Measurements from ENCODE around the gene DNMT3L.
"Not testable (repeated sequence)": the region's sequence is repeated elsewhere in the genome, so short reads cannot be mapped to it uniquely, and the experiment has no call there.

Gene DNMT3L

DNA sequence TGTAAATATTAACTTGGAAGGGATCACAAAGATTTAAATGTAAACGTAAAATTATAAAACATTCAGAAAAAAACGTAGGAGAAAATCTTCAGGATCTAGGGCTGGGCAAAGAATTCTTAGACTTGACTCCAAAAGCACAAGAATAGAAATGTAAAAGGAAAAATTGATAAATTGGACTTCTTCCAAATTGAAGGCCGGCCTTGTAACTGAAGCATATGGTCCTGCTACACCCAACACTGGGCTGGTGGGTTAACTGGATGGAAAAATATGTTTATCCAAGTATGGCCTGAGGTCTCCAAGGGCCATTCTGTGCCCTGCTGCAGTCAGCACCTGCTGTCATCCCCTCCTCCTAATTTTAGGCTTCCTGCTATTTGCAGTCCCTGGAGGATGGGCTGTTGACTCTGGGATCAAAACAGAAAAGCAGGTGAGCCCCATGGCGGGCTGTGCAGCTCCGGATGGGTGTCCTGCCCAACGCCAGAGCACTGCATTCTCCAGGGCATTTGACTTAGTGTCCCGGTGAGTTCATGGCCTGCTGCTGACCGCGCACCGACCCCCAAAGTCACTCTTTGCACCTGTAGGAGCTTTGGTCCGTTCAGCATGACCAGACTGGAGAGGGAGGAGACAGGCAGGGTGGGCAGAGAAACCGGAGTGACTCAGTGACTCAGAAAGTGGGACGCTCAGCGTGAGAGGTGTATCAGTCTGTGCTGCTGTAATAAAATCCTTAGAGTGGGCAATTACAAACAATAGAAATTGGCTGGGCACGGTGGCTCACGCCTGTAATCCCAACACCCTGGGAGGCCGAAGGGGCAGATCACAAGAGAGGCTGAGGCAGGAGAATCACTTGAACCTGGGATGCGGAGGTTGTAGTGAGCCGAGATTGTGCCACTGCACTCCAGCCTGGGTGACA, 17.9 kb upstream of the DNMT3L start:
- DNase-seq (ENCODE audit: low read depth), result no peak

DNA sequence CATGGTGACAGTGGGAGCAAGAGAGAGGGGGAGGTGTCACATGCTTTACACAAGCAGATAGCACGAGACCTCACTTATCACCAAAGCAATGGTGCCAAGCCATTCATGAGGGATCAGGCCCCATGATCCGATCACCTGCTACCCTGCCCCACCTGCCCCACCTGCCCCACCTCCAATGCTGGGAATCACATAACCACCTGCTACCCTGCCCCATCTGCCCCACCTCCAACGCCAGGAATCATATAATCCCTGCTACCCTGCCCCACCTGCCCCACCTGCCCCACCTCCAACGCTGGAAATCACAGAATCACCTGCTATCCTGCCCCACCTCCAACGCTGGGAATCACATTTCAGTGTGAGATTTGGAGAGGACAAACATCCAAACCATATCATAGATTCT, 13.3 kb upstream of the DNMT3L start:
- no peak for DNase-seq (ENCODE audit: low read depth)

DNA sequence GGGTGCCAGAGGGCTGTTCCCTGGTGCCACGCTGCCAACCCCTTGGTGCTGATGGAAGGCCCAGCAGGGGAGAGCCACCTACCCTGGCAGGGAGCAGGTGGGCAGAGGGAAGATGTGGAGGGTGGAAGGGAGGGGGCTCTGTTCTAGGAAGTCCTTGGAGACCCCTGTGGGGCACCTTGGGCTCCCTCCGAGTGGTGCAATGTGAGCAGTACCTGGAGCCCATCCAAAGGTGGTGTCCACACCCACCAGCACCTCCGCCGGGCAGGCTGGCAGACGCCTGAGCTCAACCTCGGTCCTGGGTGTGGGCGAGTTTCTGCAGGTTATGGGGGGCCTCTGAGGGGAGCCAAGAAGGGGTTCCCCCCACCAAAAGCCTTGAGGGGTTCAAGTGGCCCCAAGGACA, 11.3 kb upstream of the DNMT3L start:
- DNase-seq (ENCODE audit: low read depth), result no peak

DNA sequence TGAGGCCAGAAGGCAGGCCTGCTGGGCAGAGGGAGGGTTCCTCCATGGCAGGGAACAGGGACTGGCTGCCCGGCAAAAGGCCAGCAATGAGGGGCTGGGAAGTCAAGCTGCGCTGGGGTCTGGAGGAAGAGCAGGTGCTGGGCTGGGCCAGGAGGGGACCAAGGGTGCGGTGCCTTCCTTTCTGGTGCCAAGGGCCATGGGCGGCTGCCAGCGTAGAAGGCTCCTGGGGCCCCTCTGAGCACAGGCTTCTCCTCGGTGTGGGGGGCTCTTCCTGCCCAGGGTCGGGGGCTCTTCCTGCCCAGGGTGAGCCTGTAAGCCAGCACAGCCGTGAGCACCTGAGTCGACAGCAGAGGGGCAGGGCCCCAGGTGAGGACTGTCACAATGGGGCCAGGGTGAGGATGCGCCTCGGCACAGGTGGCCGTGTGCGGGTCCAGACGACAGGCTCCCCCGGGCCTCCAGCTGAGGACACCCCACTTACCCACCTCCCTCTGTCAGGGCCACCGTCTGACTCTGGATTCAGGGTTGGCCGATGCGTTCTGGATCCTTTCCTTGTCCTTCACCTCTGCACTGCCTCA, 10.7 kb upstream of the DNMT3L start:
- no peak for DNase-seq (ENCODE audit: low read depth)

DNA sequence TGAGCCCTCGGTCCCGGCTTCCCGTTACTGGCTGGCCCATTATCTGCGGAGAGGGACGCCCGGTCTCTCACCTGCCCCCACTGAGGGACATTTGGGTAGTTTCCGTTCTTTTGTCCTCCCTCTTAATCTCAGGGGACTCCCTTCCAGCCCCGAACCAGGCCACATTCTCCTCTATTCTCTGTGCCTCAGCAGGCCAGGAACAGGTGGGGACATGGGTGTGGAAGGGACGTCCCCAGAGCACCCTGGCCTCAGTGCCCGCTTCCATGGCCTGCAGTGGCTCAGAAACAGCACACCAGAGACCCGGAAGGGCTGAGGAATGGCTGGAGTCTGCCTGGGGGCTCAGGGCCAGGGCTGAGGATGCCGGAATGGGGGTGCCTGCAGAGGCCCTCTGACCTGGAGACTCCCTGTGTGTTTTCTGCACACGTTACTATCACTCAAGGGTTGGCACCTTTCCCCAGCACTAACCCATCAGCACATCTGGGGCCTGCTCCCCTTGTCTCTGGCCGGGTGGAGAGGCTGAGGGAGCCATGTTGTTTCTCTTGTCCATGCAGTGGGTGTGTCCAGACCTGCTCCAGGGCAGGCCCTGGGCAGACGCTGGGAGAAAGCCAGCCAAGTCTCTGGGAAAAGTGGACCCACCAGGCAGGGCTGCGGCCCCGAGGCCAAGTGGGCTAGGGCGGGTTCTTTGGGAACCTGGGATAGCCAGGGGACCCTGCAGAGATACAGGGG, 10.0 kb upstream of the DNMT3L start:
- DNase-seq (ENCODE audit: low read depth), result no peak

DNA sequence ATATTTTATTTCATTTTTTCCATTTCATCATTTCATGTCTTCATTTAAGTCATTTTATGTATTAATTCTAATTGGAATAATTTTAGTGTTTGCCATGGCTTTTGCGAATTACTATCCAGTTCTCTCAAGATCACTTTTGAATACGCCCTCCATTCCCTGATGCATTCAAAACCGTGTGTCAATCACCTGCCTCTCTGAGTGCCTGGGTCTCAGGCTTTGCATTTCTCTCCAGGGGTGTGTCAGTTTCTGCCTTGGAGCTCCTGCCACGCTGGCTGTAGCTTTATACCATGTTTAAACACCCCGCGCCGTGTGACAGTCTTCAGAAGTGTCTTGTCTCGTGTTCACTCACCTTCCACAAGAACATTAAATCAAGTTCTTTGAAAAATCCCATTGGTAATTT, 7.4 kb upstream of the DNMT3L start:
- DNase-seq (ENCODE audit: low read depth), result no peak

DNA sequence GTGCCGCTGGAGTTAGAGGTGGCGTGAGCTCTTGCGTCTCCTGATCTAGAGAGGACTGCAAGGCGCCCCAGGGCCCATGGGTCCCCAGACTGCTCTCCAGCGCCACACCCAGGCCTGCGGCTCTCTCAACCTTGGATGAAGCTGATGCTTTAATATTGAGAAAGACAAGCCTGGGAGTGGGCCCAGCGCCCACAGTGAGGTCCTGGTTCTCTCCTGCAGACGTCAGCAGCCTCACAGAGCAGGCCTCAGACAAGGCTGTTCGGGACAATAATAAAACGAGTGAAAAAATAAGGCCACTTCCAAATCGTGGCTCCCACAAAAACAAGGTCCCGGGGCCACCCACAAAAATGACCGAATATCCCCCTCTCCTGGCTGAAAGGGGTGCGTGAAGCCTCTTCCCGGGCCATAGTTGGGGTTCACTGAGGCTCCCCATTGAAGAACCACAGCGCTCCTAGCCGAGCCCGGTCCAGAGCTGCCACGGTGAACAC, 6.0 kb upstream of the DNMT3L start:
- no peak for DNase-seq (ENCODE audit: low read depth)

DNA sequence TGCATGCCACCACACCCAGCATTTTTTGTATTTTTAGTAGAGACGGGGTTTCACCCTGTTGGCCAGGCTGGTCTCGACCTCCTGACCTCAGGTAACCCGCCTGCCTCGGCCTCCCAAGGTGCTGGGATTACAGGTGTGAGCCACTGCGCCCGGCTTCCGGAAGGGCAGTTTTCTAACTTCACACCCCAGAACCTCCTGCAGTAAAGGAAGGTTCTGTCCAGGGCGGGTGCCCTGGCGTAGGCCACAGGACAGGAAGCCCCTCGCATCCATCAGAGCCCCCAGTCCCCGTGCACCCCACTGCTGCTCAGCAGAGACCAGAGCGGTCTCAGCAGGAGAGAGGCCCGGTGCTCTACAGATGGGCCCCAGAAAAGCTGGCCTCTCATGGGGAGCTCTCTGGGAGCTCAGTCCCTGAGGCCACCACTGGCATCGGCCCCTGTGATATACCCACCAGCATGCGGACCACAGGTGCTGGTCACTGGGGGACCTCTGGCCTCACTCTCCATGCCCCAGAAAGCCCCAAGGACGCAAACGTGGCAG, 4.1 kb upstream of the DNMT3L start:
- no peak for DNase-seq (ENCODE audit: low read depth)

DNA sequence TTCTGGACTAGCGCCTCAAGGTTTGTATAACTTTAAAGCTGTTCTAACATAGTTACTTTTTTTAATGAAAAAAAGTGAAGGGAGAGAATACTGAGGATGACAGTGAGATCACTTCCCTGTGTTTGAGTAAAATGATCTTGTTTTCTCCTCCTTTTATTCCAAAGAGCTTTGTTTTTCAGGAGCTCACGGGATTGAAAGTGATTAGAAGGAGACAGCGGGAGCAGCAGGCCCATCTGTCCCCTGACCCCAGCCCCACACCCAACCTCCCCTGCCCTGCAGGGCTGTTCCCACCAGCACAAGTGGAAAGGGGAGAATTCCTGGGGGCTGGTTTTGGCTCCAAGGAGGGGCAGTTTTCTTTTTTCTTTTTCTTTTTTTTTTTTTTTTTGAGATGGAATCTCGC, 2.1 kb upstream of the DNMT3L start:
- DNase-seq (ENCODE audit: low read depth), result no peak

DNA sequence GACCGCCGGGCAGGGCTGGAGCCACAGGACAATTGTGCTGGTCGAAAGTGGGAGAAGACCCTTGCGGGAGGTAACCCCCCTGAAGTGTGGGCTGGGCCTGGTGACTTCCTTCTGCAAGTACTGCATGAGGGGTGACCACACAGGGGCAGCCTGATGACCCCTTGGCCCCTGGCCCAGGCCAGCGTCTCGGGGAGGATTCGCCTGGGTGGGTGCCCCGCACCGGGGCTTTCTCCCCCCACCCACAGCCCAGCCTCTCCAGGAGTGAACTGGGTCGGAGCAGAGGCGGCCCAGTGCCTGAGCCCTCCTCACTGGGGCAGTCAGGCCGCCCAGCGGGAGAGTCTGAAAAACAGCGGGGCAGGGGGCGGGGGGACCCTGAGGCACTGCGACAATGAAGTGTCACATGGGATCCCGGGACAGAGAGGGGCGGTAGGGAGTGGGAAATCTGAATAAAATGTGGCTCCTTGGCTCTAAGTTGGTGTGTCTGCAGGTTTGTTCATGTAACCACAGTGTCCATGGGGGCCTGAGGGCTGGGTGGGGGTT, 1.6 kb upstream of the DNMT3L start:
- DNase-seq (ENCODE audit: low read depth), result no peak

DNA sequence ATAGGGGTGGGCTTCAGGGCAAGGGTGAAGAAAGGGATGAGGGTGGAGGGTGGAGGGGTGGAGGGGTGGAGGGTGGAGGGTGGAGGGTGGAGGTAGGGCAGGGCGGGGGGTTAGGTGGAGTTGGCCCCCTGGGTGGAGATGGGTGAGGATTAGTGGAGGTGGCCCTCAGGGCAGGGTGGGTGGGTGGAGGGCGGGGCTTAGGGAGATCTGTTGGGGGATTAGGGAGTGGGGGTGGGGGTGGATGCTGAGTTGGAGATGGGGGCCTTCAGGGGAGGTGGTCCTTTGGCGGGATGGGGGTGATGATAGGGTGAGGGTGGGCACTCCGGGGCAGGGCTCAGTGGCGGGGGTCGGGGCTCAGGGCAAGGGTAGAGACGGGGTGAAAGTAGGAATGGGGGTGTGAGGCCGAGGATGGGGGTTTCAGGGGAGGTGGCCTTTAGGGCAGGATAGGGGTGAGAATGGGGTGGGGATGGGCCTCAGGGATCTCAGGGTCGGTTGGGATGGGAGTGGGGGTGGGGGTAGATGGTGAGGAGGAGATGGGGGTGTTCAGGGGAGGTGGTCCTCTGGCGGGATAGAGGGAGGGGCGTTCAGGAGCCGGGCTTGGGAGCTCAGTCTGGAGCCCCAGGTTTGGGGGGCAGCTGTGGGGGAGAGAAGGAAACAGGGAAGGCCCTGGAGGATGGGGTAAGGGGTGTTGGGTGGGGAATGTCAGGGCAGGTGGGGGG, 800 bp upstream of the DNMT3L start:
- no peak for DNase-seq (ENCODE audit: low read depth)

DNA sequence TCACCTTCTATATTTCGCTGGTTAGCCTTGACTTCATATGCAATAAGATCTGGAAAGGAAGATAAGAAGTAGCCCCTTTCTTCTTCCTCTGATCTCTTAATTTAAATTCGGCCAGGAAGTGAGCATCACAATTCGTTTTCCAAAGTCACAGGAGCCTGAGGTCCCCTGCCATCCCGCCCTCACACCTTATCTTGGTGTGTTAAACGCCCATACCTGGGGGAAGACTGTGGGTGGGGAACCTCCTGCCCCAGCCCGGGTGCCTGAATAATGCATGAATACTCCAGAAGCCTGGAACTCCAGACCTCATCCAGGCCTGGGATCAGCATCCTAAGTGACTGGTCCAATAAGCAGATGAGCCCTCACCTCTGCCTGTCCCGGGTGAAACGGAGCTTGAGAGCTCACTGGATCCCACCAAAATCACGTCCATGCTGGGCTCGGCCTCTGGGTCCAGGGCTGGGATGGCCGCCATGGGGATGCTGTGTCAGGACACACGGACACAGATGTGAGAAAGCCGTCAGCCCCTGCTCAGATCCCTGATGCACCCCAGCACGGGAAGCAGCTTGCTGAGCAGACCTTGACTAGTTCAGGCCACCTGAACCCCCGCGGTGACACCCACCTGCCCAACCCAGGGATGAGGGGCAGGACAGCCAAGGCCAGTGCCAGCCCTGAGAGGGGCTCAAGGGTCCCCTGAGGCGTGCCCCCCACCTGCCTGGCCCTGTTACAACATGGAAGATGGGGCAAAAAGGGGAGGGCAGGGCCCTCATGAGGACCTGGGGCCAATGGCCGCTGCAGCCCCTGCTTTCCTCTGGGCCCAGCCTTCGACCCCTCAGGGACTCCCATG, 686 bp downstream of the DNMT3L start:
- DNase-seq (ENCODE audit: low read depth), result no peak

DNA sequence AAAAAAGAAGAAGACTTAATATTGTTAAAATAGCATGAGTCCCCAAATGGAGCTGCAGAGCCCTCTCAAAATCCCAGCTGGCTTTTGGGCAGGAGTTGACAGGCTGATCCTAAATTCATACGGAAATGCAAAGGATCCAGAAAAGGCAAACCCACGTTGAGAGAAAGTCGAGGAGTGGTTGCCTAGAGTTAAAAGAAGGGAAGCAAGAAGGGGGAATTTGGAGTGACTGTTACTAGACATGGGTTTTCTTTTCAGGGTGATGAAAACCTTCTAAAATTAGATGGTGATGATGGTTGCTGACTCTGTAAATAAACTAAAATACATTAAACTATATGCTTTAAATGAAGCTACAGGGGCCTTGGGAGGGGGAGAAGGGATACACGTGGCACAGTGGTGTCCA, 1.6 kb downstream of the DNMT3L start:
- DNase-seq (ENCODE audit: low read depth), result no peak

DNA sequence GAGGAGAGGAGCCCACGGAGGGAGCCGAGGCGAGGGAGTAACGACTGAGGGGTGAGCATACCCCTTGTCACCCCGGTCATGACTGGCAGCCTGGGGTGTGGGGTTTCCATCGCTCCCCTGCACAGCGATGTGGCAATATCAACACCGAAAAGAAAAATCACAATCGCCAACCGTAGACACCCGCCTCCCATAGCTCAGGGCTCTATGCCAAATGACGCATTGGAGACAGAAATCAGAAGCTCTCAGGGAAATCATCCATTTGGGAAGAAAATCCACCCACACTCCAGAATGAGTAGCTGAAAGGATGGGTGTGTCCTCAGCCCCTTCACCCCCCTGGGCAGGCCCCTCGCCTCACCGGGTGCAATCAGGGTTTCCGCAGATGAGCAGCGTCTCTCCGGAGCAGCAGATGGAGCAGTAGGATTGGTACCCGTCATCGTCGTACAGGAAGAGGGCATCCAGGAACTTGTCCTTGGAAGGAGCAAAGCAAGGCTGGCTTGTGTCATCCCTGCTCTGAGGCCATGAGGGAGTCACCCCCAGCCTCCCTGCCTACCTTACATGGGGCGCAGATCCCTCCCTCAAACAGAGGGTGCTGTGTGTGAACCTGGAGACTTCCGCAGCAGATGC, 2.5 kb downstream of the DNMT3L start:
- DNase-seq (ENCODE audit: low read depth), result no peak

DNA sequence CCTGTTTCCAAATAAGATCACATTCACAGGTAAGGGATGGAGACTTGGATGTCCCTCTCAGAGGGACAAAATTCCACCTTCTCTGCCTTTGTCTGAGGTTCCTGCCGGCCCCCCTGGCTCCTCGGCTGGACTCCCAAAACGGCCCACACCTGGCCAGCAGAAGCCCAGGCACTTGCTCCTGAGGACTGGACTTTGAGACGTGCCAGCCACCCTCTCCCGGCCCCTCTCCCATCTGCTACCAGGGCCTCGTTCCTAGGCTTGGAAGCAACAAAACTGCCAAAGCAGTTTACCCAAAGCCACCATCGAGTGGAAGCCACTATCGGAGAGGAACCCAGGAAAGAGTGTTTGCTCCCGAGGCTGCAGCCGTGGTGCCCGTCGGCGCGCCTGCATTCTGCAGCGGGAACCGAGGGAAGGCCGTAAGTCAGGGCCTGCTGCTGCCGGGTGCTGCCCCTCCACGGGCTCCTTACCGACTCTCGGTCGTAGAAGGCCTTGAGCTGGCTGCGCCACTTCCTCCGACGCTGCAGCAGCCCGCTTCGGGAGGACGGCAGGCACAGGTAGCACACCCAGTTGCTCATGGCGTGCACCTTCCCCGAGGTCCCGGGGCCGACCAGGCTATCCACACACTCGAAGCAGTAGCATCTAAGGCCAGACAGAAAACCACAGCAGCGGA, 3.5 kb downstream of the DNMT3L start:
- DNase-seq (ENCODE audit: low read depth), result no peak

DNA sequence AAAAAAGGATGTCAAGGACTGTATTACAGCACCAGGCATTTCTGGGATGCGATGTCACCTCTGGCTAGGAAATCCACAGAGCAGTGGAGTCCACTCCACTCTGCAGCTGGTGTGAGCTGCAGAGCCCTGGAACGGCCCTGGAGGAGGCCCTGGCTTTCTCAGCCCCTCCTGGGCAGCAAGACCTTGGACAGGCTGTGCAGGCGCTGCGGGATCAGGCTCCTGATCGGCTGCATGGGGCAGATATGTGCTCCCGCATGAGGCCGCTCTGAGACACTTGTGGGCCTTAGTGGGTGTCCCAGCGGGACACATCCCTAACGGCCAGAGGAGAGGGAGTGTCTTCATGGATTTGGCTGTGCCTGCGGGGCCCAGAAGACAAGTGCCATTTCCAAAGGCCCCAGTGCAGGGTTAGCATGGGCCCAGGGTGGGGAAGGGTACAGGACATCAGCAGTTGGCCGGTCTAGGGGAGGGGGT, 6.2 kb downstream of the DNMT3L start:
- DNase-seq (ENCODE audit: low read depth), result no peak

DNA sequence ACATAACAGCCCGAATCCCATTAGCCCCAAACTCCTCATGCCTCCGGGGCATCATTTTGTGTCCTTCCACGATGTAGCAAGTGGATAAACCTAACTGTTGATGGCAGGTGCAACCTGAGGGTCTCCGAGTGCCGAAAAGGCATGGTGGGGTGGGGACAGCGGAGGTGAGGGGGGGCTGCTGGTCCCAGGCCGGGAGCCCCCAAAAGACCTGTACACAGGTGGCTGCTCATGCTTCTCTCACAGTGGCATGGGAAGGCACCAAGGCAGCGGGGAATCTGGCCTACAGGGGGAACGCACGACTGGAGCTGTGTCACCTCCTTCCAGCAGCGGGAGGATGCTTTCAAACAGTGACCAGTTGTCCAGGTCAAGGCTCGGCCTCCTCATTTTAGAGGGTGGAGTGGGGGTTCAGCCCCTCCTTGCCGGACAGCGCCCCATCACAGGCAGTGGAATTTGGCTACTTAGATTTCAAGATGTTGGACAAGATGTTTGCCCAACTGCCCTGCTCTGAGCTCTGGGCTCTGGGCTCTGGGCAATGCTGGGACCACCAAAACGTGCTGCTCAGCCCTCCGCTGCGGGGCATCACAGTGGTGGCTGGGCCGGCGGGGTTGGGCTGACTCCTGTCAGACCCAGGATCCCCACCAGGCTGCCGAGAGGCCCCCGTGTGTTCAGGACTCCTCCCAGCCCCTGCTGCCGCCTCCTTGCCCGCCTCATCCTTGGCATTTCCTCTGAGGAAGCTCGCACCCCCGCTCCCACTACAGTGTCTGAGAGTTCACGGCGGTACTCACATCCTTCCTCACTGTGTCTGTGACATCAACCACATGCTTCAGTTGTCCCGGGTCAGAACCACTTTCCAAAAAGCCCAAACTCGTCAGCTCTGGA, 7.6 kb downstream of the DNMT3L start:
- no peak for DNase-seq (ENCODE audit: low read depth)

DNA sequence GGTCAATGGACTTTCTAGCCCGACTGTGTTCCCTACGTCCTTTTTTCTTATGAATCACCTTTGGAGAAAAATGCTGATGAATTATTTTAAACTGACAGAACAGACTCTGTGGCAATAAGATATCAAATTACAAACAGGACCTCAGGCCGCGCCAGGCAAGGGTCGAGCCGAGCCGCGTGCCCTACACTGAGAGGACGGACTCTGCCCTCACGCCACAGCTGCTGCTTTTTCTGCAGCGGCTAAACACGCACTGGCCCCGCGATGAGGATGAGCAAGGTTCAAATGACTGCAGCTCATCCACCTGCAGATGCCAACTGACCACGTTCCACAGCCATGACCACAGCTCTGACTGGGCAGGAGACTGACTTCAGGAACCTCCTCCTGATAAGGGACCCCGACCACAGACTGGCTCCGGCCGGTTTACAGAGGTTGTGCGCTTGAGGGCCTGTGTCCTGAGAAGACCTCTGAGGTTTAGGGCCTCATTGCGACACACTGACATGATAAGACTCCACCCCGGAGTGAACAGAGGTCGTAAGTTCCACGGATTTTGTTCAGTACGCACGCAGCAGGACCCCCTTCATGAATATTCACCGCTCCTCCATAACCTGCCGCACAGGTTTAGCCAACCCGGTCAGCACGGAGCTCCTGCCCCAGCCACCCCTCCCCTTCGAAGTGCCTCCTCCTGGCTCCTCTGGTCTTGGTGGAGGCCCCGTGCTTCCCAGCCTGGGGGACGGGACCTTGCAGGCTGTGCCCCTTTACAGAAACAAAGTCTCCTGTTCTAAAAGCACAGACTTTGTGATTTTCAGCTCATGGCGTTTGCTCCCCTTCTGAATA, 12.3 kb downstream of the DNMT3L start:
- not testable (repeated sequence) for DNase-seq (ENCODE audit: low read depth)
